Activated naive CD4-positive, alpha-beta T cell treated with anti-CD3 and anti-CD28 coated beads, Interleukin-2, amount 50 U/mL, for 24 hours (primary cell): ENCODE data around the gene SRSF3.
"Not testable (repeated sequence)": the region's sequence is repeated elsewhere in the genome, so short reads cannot be mapped to it uniquely, and the experiment has no call there.

ENCODE experiments used
- H3K27ac Mint-ChIP-seq: one replicate; pipeline ENCODE4 v1.8.0; 2021; ENCODE audit warnings: mild to moderate bottlenecking, mixed read lengths
- H3K27me3 Mint-ChIP-seq: one replicate; pipeline ENCODE4 v1.8.0; 2021; ENCODE audit warnings: mixed read lengths
- H3K36me3 Mint-ChIP-seq: one replicate; pipeline ENCODE4 v1.8.0; 2021; ENCODE audit warnings: mixed read lengths
- H3K4me1 Mint-ChIP-seq: one replicate; pipeline ENCODE4 v1.8.0; 2021; ENCODE audit warnings: mixed read lengths
- H3K4me3 Mint-ChIP-seq: one replicate; pipeline ENCODE4 v1.8.0; 2021; ENCODE audit warnings: mild to moderate bottlenecking, mixed read lengths
- H3K9me3 Mint-ChIP-seq: one replicate; pipeline ENCODE4 v1.8.0; 2021; ENCODE audit warnings: mixed read lengths

Gene SRSF3

GRCh38 chr6:36607683-36608386, 13.7 kb downstream of the SRSF3 start:
- Mint-ChIP-seq H3K36me3 (peaks cover 36% of the 10 kb centered on the region), H3K27me3 (no peaks in the 10 kb centered on the region), H3K9me3 (no peaks in the 10 kb centered on the region), H3K4me3 (peak overlapping the region; percentile 56), H3K4me1 (peaks cover 65% of the 10 kb centered on the region), H3K27ac (peak overlapping the region; percentile 85)

GRCh38 chr6:36608788-36609563, 14.8 kb downstream of the SRSF3 start:
- H3K9me3 Mint-ChIP-seq = no peaks in the 10 kb centered on the region
- H3K36me3 Mint-ChIP-seq = peaks cover 42% of the 10 kb centered on the region
- H3K4me1 Mint-ChIP-seq = peaks cover 60% of the 10 kb centered on the region
- H3K27ac Mint-ChIP-seq = peak overlapping the region; percentile 74
- H3K4me3 Mint-ChIP-seq = peak overlapping the region; percentile 15
- no peaks in the 10 kb centered on the region for H3K27me3 Mint-ChIP-seq

- H3K27me3 Mint-ChIP-seq = no peaks in the 10 kb centered on the region
- peaks cover 35% of the 10 kb centered on the region for H3K36me3 Mint-ChIP-seq
- peak overlapping the region; percentile 55 for H3K27ac Mint-ChIP-seq
- no peak overlapping the region for H3K4me3 Mint-ChIP-seq
- H3K9me3 Mint-ChIP-seq = no peaks in the 10 kb centered on the region
- peaks cover 54% of the 10 kb centered on the region for H3K4me1 Mint-ChIP-seq
These were observed 15.4 kb downstream of the SRSF3 start for GRCh38 chr6:36609582-36609981.

GRCh38 chr6:36610041-36610955, 16.1 kb downstream of the SRSF3 start:
- peak overlapping the region; percentile 88 for H3K27ac Mint-ChIP-seq
- no peaks in the 10 kb centered on the region for H3K9me3 Mint-ChIP-seq
- no peak overlapping the region for H3K4me3 Mint-ChIP-seq
- no peaks in the 10 kb centered on the region for H3K27me3 Mint-ChIP-seq
- peaks cover 52% of the 10 kb centered on the region for H3K4me1 Mint-ChIP-seq
- peaks cover 32% of the 10 kb centered on the region for H3K36me3 Mint-ChIP-seq

- no peaks in the 10 kb centered on the region for H3K9me3 Mint-ChIP-seq
- no peak overlapping the region for H3K4me3 Mint-ChIP-seq
- H3K4me1 Mint-ChIP-seq = peaks cover 48% of the 10 kb centered on the region
- no peaks in the 10 kb centered on the region for H3K27me3 Mint-ChIP-seq
- peak overlapping the region; percentile 88 for H3K27ac Mint-ChIP-seq
- H3K36me3 Mint-ChIP-seq = peaks cover 26% of the 10 kb centered on the region
These were observed 16.8 kb downstream of the SRSF3 start for GRCh38 chr6:36610956-36611336.

- H3K27me3 Mint-ChIP-seq, H3K4me3 Mint-ChIP-seq, H3K9me3 Mint-ChIP-seq: not testable (repeated sequence)
- Mint-ChIP-seq H3K27ac (peak overlapping the region; percentile 4), H3K4me1 (peaks cover 45% of the 10 kb centered on the region), H3K36me3 (peaks cover 25% of the 10 kb centered on the region)
These were observed 17.5 kb downstream of the SRSF3 start for GRCh38 chr6:36611679-36612078.

GRCh38 chr6:36612101-36612625, 18.0 kb downstream of the SRSF3 start:
- Mint-ChIP-seq H3K4me3 (no peak overlapping the region), H3K4me1 (peaks cover 45% of the 10 kb centered on the region), H3K27me3 (no peaks in the 10 kb centered on the region), H3K27ac (no peak overlapping the region), H3K9me3 (no peaks in the 10 kb centered on the region), H3K36me3 (peaks cover 25% of the 10 kb centered on the region)

GRCh38 chr6:36613200-36613995, 19.2 kb downstream of the SRSF3 start:
- Mint-ChIP-seq H3K27ac (peak overlapping the region; percentile 75), H3K27me3 (no peaks in the 10 kb centered on the region), H3K4me3 (no peak overlapping the region), H3K9me3 (no peaks in the 10 kb centered on the region), H3K36me3 (peaks cover 21% of the 10 kb centered on the region), H3K4me1 (peaks cover 34% of the 10 kb centered on the region)

- no peak overlapping the region for H3K4me3 Mint-ChIP-seq
These were observed 21.0 kb downstream of the SRSF3 start for GRCh38 chr6:36615018-36615761.

GRCh38 chr6:36616893-36617521, 22.8 kb downstream of the SRSF3 start:
- H3K36me3 Mint-ChIP-seq = peaks cover 5% of the 10 kb centered on the region
- H3K4me1 Mint-ChIP-seq = peaks cover 12% of the 10 kb centered on the region
- H3K27ac Mint-ChIP-seq = no peak overlapping the region
- H3K4me3 Mint-ChIP-seq = no peak overlapping the region
- no peaks in the 10 kb centered on the region for H3K9me3 Mint-ChIP-seq
- H3K27me3 Mint-ChIP-seq = no peaks in the 10 kb centered on the region

More at GRCh38 chr6:36615018-36615761, 21.0 kb downstream of the SRSF3 start:
- H3K36me3 Mint-ChIP-seq = peaks cover 11% of the 10 kb centered on the region
- no peaks in the 10 kb centered on the region for H3K27me3 Mint-ChIP-seq
- peaks cover 18% of the 10 kb centered on the region for H3K4me1 Mint-ChIP-seq
- H3K9me3 Mint-ChIP-seq = no peaks in the 10 kb centered on the region
- peak overlapping the region; percentile 25 for H3K27ac Mint-ChIP-seq

- H3K4me3 Mint-ChIP-seq = no peak overlapping the region
- H3K4me1 Mint-ChIP-seq = peaks cover 13% of the 10 kb centered on the region
- no peaks in the 10 kb centered on the region for H3K27me3 Mint-ChIP-seq
- no peaks in the 10 kb centered on the region for H3K9me3 Mint-ChIP-seq
- no peaks in the 10 kb centered on the region for H3K36me3 Mint-ChIP-seq
- H3K27ac Mint-ChIP-seq = no peak overlapping the region
These were observed 24.5 kb downstream of the SRSF3 start for GRCh38 chr6:36618366-36619355.

GRCh38 chr6:36621371-36621855, 27.3 kb downstream of the SRSF3 start:
- no peaks in the 10 kb centered on the region for H3K36me3 Mint-ChIP-seq
- H3K9me3 Mint-ChIP-seq = no peaks in the 10 kb centered on the region
- H3K4me3 Mint-ChIP-seq = no peak overlapping the region
- H3K27ac Mint-ChIP-seq = no peak overlapping the region
- H3K4me1 Mint-ChIP-seq = peaks cover 9% of the 10 kb centered on the region
- H3K27me3 Mint-ChIP-seq = no peaks in the 10 kb centered on the region
